HEK293 (cell line): Measurements from ENCODE around the gene IRAK2.

Experiments used
- SP3 ChIP-seq: fragments of 450-650 bp; formaldehyde crosslinking; IDR thresholded peaks from 2 replicates; pipeline ENCODE4 v1.5.1; 2016; ENCODE audit warnings: missing biosample characterization, missing genetic modification characterization
- YY1 ChIP-seq: fragments of 450-650 bp; formaldehyde crosslinking; IDR thresholded peaks from 2 replicates; pipeline ENCODE4 v1.5.1; 2018; ENCODE audit warnings: missing biosample characterization, missing genetic modification characterization
- ZBTB26 ChIP-seq: fragments of 450-650 bp; formaldehyde crosslinking; optimal IDR thresholded peaks from 2 replicates; pipeline ENCODE3; 2016; ENCODE audit warnings: missing biosample characterization, mild to moderate bottlenecking, missing genetic modification characterization
- ZFP69B ChIP-seq: fragments of 450-650 bp; formaldehyde crosslinking; IDR thresholded peaks from 2 replicates; pipeline ENCODE4 v1.5.1; 2016; ENCODE audit warnings: missing biosample characterization, missing genetic modification characterization
- ZNF266 ChIP-seq: fragments of 450-650 bp; formaldehyde crosslinking; IDR thresholded peaks from 2 replicates; pipeline ENCODE4 v1.5.1; 2016; ENCODE audit warnings: missing biosample characterization, missing genetic modification characterization, low read depth
- ZNF274 ChIP-seq, 2 experiments: fragments of 200-500 bp in 1 of 2; fragments of 450-650 bp in 1 of 2; sonication (Bioruptor generic) in 1 of 2; formaldehyde crosslinking in 1 of 2; IDR thresholded peaks; 2 replicates each; pipeline versions ENCODE4 v1.5.1 to v1.6.1; 2014 to 2016; ENCODE audit warnings: borderline replicate concordance in 1 of 2, inconsistent platforms in 1 of 2, low read length in 1 of 2, missing biosample characterization in 1 of 2, missing genetic modification characterization in 1 of 2
- ZNF335 ChIP-seq: fragments of 450-650 bp; formaldehyde crosslinking; conservative IDR thresholded peaks from 2 replicates; pipeline ENCODE4 v1.5.1; 2016; ENCODE audit warnings: missing biosample characterization, missing genetic modification characterization
- ZNF426 ChIP-seq: fragments of 450-650 bp; formaldehyde crosslinking; IDR thresholded peaks from 2 replicates; pipeline ENCODE4 v1.5.1; 2017; ENCODE audit warnings: missing biosample characterization, missing genetic modification characterization, mild to moderate bottlenecking, inconsistent platforms, moderate library complexity
- ZNF658 ChIP-seq: fragments of 450-650 bp; formaldehyde crosslinking; IDR thresholded peaks from 2 replicates; pipeline ENCODE4; 2016; ENCODE audit warnings: missing biosample characterization, missing genetic modification characterization
- ZSCAN16 ChIP-seq: fragments of 450-650 bp; formaldehyde crosslinking; IDR thresholded peaks from 2 replicates; pipeline ENCODE4 v1.5.1; 2016; ENCODE audit warnings: missing biosample characterization, missing genetic modification characterization
- TF ChIP-seq, protein P1 (sequence below): fragments of 450-650 bp; formaldehyde crosslinking; IDR thresholded peaks from 2 replicates; pipeline ENCODE4 v1.5.1; 2016; ENCODE audit warnings: missing biosample characterization, missing genetic modification characterization
- TF ChIP-seq, protein P2 (sequence below): fragments of 450-650 bp; formaldehyde crosslinking; IDR thresholded peaks from 2 replicates; pipeline ENCODE4 v1.5.1; 2016; ENCODE audit warnings: missing biosample characterization, missing genetic modification characterization, borderline replicate concordance

- no peak for TF ChIP-seq ZNF426 (tag by site-specific recombination)
- no peak for TF ChIP-seq ZNF266 (tag by site-specific recombination)
- TF ChIP-seq, protein P1, sequence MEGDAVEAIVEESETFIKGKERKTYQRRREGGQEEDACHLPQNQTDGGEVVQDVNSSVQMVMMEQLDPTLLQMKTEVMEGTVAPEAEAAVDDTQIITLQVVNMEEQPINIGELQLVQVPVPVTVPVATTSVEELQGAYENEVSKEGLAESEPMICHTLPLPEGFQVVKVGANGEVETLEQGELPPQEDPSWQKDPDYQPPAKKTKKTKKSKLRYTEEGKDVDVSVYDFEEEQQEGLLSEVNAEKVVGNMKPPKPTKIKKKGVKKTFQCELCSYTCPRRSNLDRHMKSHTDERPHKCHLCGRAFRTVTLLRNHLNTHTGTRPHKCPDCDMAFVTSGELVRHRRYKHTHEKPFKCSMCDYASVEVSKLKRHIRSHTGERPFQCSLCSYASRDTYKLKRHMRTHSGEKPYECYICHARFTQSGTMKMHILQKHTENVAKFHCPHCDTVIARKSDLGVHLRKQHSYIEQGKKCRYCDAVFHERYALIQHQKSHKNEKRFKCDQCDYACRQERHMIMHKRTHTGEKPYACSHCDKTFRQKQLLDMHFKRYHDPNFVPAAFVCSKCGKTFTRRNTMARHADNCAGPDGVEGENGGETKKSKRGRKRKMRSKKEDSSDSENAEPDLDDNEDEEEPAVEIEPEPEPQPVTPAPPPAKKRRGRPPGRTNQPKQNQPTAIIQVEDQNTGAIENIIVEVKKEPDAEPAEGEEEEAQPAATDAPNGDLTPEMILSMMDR (tag by site-specific recombination) = no peak
- no peak for TF ChIP-seq SP3 (tag by site-specific recombination)
- TF ChIP-seq, protein P2, sequence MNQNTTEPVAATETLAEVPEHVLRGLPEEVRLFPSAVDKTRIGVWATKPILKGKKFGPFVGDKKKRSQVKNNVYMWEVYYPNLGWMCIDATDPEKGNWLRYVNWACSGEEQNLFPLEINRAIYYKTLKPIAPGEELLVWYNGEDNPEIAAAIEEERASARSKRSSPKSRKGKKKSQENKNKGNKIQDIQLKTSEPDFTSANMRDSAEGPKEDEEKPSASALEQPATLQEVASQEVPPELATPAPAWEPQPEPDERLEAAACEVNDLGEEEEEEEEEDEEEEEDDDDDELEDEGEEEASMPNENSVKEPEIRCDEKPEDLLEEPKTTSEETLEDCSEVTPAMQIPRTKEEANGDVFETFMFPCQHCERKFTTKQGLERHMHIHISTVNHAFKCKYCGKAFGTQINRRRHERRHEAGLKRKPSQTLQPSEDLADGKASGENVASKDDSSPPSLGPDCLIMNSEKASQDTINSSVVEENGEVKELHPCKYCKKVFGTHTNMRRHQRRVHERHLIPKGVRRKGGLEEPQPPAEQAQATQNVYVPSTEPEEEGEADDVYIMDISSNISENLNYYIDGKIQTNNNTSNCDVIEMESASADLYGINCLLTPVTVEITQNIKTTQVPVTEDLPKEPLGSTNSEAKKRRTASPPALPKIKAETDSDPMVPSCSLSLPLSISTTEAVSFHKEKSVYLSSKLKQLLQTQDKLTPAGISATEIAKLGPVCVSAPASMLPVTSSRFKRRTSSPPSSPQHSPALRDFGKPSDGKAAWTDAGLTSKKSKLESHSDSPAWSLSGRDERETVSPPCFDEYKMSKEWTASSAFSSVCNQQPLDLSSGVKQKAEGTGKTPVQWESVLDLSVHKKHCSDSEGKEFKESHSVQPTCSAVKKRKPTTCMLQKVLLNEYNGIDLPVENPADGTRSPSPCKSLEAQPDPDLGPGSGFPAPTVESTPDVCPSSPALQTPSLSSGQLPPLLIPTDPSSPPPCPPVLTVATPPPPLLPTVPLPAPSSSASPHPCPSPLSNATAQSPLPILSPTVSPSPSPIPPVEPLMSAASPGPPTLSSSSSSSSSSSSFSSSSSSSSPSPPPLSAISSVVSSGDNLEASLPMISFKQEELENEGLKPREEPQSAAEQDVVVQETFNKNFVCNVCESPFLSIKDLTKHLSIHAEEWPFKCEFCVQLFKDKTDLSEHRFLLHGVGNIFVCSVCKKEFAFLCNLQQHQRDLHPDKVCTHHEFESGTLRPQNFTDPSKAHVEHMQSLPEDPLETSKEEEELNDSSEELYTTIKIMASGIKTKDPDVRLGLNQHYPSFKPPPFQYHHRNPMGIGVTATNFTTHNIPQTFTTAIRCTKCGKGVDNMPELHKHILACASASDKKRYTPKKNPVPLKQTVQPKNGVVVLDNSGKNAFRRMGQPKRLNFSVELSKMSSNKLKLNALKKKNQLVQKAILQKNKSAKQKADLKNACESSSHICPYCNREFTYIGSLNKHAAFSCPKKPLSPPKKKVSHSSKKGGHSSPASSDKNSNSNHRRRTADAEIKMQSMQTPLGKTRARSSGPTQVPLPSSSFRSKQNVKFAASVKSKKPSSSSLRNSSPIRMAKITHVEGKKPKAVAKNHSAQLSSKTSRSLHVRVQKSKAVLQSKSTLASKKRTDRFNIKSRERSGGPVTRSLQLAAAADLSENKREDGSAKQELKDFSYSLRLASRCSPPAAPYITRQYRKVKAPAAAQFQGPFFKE (tag by site-specific recombination) = no peak
- TF ChIP-seq ZNF274 (IDR thresholded peaks at IDR 0.05; ENCODE audit: low read length) = no peak
- TF ChIP-seq ZNF274 (tag by site-specific recombination; IDR thresholded peaks at IDR 0.05; ENCODE audit: borderline replicate concordance) = no peak
- TF ChIP-seq ZBTB26 (tag by site-specific recombination) = no peak
- TF ChIP-seq YY1 = no peak
- no peak for TF ChIP-seq ZSCAN16 (tag by site-specific recombination)
- TF ChIP-seq ZFP69B (tag by site-specific recombination) = no peak
- no peak for TF ChIP-seq ZNF335 (tag by site-specific recombination)
- no peak for TF ChIP-seq ZNF658 (tag by site-specific recombination)
These were observed 24.3 kb downstream of the IRAK2 start for GRCh38 chr3:10188804-10189556.
